PC-3 (cell line): ENCODE results near the gene SPINK9.

Experiments
- CTCF ChIP-seq: fragments of 300-600 bp; sonication (generic); conservative IDR thresholded peaks from 2 replicates; pipeline ENCODE4 v1.5.1; 2017; ENCODE audit warnings: antibody characterized with exemption, low read depth, mild to moderate bottlenecking, low read length
- EZH2 ChIP-seq: fragments of 300-600 bp; sonication (generic); IDR thresholded peaks from one replicate; pipeline ENCODE4 v1.6.1; 2017; ENCODE audit warnings: antibody characterized with exemption, mild to moderate bottlenecking, low read length; ENCODE audit not compliant: unreplicated experiment
- EZH2phosphoT487 ChIP-seq: fragments of 300-600 bp; sonication (generic); IDR thresholded peaks from 2 replicates; pipeline ENCODE4 v1.6.1; 2018; ENCODE audit warnings: mild to moderate bottlenecking, antibody characterized with exemption, low read length, borderline replicate concordance

- TF ChIP-seq EZH2 (no peak), CTCF (peak; percentile 98), EZH2phosphoT487 (no peak)
Observed at GRCh38 chr5:148374690-148375360, 39.5 kb downstream of the SPINK9 start.
